ENCODE results near the gene SYT11.

SYT11 gene

GRCh38 chr1:155860970-155861510, 1.7 kb downstream of the SYT11 start:
- TF ChIP-seq, protein P1, sequence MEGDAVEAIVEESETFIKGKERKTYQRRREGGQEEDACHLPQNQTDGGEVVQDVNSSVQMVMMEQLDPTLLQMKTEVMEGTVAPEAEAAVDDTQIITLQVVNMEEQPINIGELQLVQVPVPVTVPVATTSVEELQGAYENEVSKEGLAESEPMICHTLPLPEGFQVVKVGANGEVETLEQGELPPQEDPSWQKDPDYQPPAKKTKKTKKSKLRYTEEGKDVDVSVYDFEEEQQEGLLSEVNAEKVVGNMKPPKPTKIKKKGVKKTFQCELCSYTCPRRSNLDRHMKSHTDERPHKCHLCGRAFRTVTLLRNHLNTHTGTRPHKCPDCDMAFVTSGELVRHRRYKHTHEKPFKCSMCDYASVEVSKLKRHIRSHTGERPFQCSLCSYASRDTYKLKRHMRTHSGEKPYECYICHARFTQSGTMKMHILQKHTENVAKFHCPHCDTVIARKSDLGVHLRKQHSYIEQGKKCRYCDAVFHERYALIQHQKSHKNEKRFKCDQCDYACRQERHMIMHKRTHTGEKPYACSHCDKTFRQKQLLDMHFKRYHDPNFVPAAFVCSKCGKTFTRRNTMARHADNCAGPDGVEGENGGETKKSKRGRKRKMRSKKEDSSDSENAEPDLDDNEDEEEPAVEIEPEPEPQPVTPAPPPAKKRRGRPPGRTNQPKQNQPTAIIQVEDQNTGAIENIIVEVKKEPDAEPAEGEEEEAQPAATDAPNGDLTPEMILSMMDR (IDR thresholded peaks at IDR 0.05; ENCODE audit: low read depth, low read length, missing control alignments): no peak
- no peak for DNase-seq (ENCODE audit: extremely low read depth, low read depth)
- H3K4me3 ChIP-seq (replicated peaks; ENCODE audit: low read depth, low read length): peak overlapping the region; percentile 44

- H3K4me3 ChIP-seq (replicated peaks; ENCODE audit: low read depth, low read length): no peak overlapping the region
- TF ChIP-seq, protein P1 (IDR thresholded peaks at IDR 0.05; ENCODE audit: low read depth, low read length, missing control alignments): no peak
- DNase-seq (ENCODE audit: extremely low read depth, low read depth): no peak
These were observed 2.5 kb downstream of the SYT11 start for GRCh38 chr1:155861896-155862295.

- TF ChIP-seq, protein P1 (IDR thresholded peaks at IDR 0.05; ENCODE audit: low read depth, low read length, missing control alignments): no peak
- DNase-seq (ENCODE audit: extremely low read depth, low read depth): no peak
These were observed 5.0 kb downstream of the SYT11 start for GRCh38 chr1:155864393-155864792.

DNA sequence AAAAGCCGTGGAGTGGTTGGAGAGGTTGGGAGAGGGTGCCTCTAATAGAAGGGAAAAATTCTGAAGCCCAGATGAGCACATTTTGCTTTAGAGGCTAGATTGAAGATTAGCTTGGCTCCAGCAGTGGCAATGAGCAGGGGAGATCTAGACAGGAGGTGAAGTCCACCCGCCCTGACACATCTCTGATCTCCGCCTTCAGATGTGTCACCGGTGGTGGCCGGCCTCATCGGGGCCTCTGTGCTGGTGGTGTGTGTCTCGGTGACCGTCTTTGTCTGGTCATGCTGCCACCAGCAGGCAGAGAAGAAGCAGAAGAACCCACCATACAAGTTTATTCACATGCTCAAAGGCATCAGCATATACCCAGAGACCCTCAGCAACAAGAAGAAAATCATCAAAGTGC, 8.4 kb downstream of the SYT11 start:
- TF ChIP-seq, protein P1 (IDR thresholded peaks at IDR 0.05; ENCODE audit: low read depth, low read length, missing control alignments): no peak
- DNase-seq (ENCODE audit: extremely low read depth, low read depth): no peak
- no peak overlapping the region for H3K4me3 ChIP-seq (replicated peaks; ENCODE audit: low read depth, low read length)

More at GRCh38 chr1:155864393-155864792, 5.0 kb downstream of the SYT11 start:
- H3K4me3 ChIP-seq (replicated peaks; ENCODE audit: low read depth, low read length): no peak overlapping the region

DNA sequence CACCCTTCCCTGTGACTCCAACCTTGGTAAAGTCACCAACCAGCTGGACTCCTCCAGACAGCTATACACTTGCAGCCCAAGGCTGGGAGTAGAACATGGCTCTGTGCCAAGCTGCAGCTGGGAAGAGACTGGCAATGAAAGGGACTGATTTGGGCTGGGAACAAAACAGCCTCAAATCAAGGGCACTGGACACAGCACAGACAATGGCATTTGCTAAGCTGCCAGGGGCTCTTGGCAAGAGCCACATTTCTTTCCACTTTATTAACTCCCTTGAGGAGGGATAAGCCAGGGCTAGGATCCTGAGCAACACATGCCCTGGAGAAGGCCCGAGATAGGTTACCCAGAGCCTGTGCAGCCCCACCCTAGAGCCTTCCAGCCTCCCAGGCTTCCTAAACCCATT, 12.0 kb downstream of the SYT11 start:
- TF ChIP-seq, protein P1 (IDR thresholded peaks at IDR 0.05; ENCODE audit: low read depth, low read length, missing control alignments): no peak
- no peak for DNase-seq (ENCODE audit: extremely low read depth, low read depth)
- no peak overlapping the region for H3K4me3 ChIP-seq (replicated peaks; ENCODE audit: low read depth, low read length)

GRCh38 chr1:155872527-155872926, 13.2 kb downstream of the SYT11 start:
- no peak overlapping the region for H3K4me3 ChIP-seq (replicated peaks; ENCODE audit: low read depth, low read length)
- TF ChIP-seq, protein P1 (IDR thresholded peaks at IDR 0.05; ENCODE audit: low read depth, low read length, missing control alignments): no peak
- DNase-seq (ENCODE audit: extremely low read depth, low read depth): no peak

DNA sequence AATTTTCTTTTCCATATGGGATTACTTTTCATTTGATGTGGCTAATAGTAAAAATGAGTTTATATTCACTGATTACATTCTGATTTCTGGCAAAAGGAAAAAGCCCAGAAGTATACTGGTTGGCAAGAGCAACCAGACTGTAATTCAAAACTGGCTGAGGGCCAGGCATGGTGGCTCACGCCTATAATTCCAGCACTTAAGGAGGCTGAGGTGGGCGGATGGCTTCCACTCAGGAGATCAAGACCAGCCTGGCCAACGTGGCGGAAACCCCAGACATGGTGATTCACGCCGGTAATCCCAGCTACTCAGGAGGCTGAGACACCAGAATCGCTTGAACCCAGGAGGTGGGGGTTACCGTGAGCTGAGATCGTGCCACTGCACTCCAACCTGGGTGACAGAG, 14.5 kb downstream of the SYT11 start:
- TF ChIP-seq, protein P1 (IDR thresholded peaks at IDR 0.05; ENCODE audit: low read depth, low read length, missing control alignments): no peak
- DNase-seq (ENCODE audit: extremely low read depth, low read depth): peak; percentile 38
- H3K4me3 ChIP-seq (replicated peaks; ENCODE audit: low read depth, low read length): no peak overlapping the region
